ENCODE results near the gene HOXA6.

The HOXA6 gene

DNA sequence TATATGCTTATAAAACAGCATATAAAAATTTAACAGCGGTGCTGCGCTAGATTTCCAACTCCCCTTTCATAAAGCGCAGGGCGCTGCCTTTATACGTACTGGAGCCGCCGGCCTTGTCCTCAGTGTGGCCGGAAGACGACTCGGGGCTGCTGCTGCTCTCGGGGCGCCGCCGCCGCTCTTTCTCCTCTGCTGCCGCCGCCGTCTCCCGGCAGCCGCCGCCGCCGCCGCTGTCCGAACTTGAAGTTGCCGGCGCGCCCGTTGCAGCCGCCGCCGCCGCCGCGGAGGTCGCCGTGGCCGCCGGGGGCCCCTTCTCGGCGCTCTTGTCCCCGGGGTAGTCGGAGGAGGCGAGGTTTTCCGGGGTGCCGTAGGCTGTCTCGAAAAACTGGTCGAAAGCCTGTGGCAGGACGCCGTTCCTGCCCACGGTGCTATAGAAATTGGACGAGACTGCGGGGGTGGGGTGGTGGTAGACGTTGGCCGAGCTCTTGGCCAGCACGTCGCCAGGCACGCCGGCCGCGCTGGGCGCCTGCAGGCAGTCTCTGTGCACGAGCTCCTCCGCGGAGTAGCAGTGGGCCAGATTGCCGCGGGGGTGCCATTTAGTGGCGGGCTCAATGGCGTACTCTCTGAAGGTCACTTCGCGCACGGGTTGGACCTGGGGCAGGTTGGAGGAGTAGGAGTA lies 36.9 kb upstream of the HOXA6 start:
- Histone ChIP-seq H3K9ac (ENCODE audit: low read length in 5 of 5) (peak overlapping the region in 3 of 5 donors; percentile 63 to 76 (median 69)), H3K4me3 (ENCODE audit: low read depth in 1 of 5, low read length in 5 of 5) (peak overlapping the region; percentile 58 to 74 (median 70)), H3K9me3 (ENCODE audit: control insufficient read depth in 5 of 5, low read length in 5 of 5) (no peaks in the 10 kb centered on the region), H3K36me3 (ENCODE audit: control insufficient read depth in 5 of 5, insufficient read depth in 5 of 5, low read length in 5 of 5) (no peaks in the 10 kb centered on the region), H3K27ac (ENCODE audit: low read depth, low read length) (peak overlapping the region; percentile 44), H3K4me1 (ENCODE audit: control insufficient read depth in 5 of 5, insufficient read depth in 5 of 5, low read length in 5 of 5) (peaks cover 2 to 79% (median 61%) of the 10 kb centered on the region in 5 donors), H3K27me3 (ENCODE audit: control insufficient read depth in 5 of 5, insufficient read depth in 4 of 5, low read length in 5 of 5) (peaks cover 3 to 67% (median 61%) of the 10 kb centered on the region in 5 donors)

DNA sequence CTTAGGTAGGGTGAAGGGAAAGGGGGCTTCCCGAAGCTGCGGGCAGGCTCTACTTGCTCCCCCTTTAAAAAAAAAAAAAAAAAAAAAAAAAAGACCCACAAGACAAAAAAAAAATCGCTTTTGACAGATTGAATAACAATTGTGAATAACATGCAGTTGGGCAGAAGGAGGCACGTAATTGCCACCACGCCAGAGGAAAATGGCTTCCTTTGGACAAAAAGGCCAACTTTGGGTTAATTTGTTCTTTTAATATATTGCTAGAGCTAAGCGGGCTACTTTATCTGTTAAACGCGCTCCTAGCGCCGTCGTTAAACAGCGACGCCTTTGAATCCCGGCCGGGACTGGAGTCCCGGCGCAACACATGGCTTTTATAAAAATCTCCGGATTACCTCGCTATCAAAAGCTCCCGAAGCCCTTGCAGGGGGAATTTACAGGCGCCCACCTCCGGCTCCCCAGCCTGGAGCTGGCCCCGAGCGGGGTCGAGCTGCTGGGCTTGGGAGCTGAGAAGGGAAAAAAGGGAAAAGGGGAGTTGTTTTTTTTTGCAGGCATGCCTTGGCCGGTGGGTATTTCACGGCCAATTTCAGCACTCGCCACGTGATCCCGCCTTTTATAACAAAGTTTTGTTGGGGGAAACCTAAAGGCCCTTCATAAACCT lies 36.2 kb upstream of the HOXA6 start:
- Histone ChIP-seq H3K36me3 (ENCODE audit: control insufficient read depth in 5 of 5, insufficient read depth in 5 of 5, low read length in 5 of 5) (no peaks in the 10 kb centered on the region), H3K4me1 (ENCODE audit: control insufficient read depth in 5 of 5, insufficient read depth in 5 of 5, low read length in 5 of 5) (peaks cover 2 to 79% (median 59%) of the 10 kb centered on the region in 5 donors), H3K9me3 (ENCODE audit: control insufficient read depth in 5 of 5, low read length in 5 of 5) (no peaks in the 10 kb centered on the region), H3K4me3 (ENCODE audit: low read depth in 1 of 5, low read length in 5 of 5) (peak overlapping the region; percentile 58 to 74 (median 70)), H3K27me3 (ENCODE audit: control insufficient read depth in 5 of 5, insufficient read depth in 4 of 5, low read length in 5 of 5) (peaks cover 3 to 60% (median 54%) of the 10 kb centered on the region in 5 donors), H3K27ac (ENCODE audit: low read depth, low read length) (peak overlapping the region; percentile 44), H3K9ac (ENCODE audit: low read length in 5 of 5) (peak overlapping the region in 3 of 5 donors; percentile 63 to 76 (median 69))

DNA sequence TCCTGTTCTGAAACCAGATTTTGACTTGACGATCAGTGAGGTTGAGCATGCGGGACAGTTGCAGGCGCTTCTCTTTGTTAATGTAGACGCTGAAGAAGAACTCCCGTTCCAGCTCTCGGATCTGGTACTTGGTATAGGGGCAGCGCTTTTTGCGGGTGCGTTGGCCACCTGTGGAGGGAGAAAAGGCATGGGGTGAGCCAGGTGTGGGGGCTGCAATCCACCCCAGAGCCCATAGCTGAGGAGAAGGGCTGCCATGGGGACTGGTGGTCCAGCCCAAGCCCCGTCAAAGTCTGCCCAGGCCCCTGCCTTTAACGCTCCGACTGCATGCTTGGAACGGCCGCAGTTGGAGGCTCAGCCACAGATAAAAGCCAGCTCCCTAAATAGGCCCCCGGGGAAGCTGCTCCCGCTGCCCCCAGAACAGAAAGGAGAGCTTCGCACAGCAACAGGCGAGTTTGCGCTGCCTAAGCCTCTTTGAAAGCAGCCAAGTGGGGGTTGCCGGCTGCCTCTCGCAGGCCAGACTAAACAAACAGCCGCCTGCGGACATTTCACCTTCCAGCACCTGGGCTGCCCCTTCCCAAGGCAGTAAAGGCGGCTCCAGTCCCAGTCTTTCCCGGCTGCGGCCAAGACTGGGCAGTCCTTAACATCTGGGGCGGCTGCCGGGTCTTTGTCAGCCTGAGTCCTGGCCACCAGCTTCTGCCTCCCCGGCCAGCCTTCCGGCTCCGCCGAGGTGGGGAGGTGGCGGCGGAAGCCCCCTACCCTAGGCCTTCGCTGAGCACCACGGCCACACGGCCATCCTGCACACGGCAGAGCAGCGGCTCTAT lies 35.5 kb upstream of the HOXA6 start:
- Histone ChIP-seq H3K27ac (ENCODE audit: low read depth, low read length) (peak overlapping the region; percentile 10), H3K4me1 (ENCODE audit: control insufficient read depth in 5 of 5, insufficient read depth in 5 of 5, low read length in 5 of 5) (peaks cover 2 to 72% (median 59%) of the 10 kb centered on the region in 5 donors), H3K27me3 (ENCODE audit: control insufficient read depth in 5 of 5, insufficient read depth in 4 of 5, low read length in 5 of 5) (peaks cover 3 to 55% (median 47%) of the 10 kb centered on the region in 5 donors), H3K36me3 (ENCODE audit: control insufficient read depth in 5 of 5, insufficient read depth in 5 of 5, low read length in 5 of 5) (no peaks in the 10 kb centered on the region), H3K9me3 (ENCODE audit: control insufficient read depth in 5 of 5, low read length in 5 of 5) (no peaks in the 10 kb centered on the region), H3K4me3 (ENCODE audit: low read depth in 1 of 5, low read length in 5 of 5) (peak overlapping the region; percentile 48 to 74 (median 70)), H3K9ac (ENCODE audit: low read length in 5 of 5) (peak overlapping the region in 3 of 5 donors; percentile 39 to 69 (median 63))

DNA sequence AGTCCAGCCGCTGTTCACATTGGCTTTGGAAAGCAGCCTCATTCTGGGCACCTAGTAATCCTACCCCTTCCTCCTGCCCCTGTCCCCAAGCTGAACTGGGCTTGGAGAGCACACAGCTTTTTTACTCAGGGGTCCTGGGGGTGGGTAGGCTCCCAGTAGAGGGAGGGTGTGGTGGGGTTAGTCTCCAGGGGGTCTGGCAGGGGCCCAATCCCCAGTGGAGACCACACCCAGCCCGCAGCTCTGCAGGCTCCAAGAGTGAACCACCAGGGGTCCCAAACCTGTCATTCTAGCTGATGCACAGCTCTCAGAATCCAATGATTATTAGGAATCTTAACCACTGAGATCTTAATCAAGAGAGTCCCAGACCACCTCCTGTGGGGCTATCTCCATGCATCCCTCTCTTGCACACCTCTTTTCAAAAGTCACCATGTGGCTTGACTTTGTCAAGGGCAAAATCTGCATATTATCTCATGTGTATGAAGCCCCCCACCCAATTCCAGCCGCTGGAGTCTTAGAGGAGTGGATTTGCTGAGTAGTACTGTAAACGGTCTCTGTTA lies 34.8 kb upstream of the HOXA6 start:
- H3K4me3 ChIP-seq (ENCODE audit: low read depth in 1 of 5, low read length in 5 of 5) = no peak overlapping the region
- H3K9ac ChIP-seq (ENCODE audit: low read length in 5 of 5) = no peak overlapping the region
- peaks cover 3 to 48% (median 40%) of the 10 kb centered on the region in 5 donors for H3K27me3 ChIP-seq (ENCODE audit: control insufficient read depth in 5 of 5, insufficient read depth in 4 of 5, low read length in 5 of 5)
- H3K9me3 ChIP-seq (ENCODE audit: control insufficient read depth in 5 of 5, low read length in 5 of 5) = no peaks in the 10 kb centered on the region
- H3K27ac ChIP-seq (ENCODE audit: low read depth, low read length) = peak overlapping the region; percentile 10
- H3K36me3 ChIP-seq (ENCODE audit: control insufficient read depth in 5 of 5, insufficient read depth in 5 of 5, low read length in 5 of 5) = no peaks in the 10 kb centered on the region
- peaks cover 2 to 75% (median 66%) of the 10 kb centered on the region in 5 donors for H3K4me1 ChIP-seq (ENCODE audit: control insufficient read depth in 5 of 5, insufficient read depth in 5 of 5, low read length in 5 of 5)

DNA sequence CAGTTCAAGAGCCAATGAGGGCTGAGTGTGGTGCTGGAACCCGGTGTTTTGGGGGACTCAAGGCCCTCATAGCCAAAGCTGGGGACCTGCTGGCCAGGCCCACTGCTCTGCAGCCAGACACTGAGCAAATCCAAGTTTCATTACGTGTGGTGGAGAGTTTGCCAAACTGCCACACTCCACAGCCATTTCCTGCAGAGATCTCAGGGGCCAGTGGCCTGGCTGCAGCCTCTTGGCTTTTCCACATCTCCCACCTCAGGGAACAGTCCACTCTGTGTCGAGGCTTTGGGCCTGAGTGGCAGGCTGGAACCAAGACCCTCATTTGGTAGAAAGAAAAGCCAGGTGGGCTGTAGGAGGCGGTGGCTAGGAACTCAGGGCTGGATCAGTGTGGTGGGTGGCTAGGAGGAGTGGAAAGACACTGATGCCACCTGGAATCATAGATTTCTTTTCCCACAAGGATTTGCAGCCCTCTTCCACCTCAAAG lies 34.3 kb upstream of the HOXA6 start:
- H3K9ac ChIP-seq (ENCODE audit: low read length in 5 of 5) = no peak overlapping the region
- no peak overlapping the region for H3K4me3 ChIP-seq (ENCODE audit: low read depth in 1 of 5, low read length in 5 of 5)
- H3K27me3 ChIP-seq (ENCODE audit: control insufficient read depth in 5 of 5, insufficient read depth in 4 of 5, low read length in 5 of 5) = peaks cover 0 to 48% (median 35%) of the 10 kb centered on the region in 5 donors
- no peak overlapping the region for H3K27ac ChIP-seq (ENCODE audit: low read depth, low read length)
- H3K4me1 ChIP-seq (ENCODE audit: control insufficient read depth in 5 of 5, insufficient read depth in 5 of 5, low read length in 5 of 5) = peaks cover 2 to 80% (median 71%) of the 10 kb centered on the region in 5 donors
- no peaks in the 10 kb centered on the region for H3K36me3 ChIP-seq (ENCODE audit: control insufficient read depth in 5 of 5, insufficient read depth in 5 of 5, low read length in 5 of 5)
- no peaks in the 10 kb centered on the region for H3K9me3 ChIP-seq (ENCODE audit: control insufficient read depth in 5 of 5, low read length in 5 of 5)

DNA sequence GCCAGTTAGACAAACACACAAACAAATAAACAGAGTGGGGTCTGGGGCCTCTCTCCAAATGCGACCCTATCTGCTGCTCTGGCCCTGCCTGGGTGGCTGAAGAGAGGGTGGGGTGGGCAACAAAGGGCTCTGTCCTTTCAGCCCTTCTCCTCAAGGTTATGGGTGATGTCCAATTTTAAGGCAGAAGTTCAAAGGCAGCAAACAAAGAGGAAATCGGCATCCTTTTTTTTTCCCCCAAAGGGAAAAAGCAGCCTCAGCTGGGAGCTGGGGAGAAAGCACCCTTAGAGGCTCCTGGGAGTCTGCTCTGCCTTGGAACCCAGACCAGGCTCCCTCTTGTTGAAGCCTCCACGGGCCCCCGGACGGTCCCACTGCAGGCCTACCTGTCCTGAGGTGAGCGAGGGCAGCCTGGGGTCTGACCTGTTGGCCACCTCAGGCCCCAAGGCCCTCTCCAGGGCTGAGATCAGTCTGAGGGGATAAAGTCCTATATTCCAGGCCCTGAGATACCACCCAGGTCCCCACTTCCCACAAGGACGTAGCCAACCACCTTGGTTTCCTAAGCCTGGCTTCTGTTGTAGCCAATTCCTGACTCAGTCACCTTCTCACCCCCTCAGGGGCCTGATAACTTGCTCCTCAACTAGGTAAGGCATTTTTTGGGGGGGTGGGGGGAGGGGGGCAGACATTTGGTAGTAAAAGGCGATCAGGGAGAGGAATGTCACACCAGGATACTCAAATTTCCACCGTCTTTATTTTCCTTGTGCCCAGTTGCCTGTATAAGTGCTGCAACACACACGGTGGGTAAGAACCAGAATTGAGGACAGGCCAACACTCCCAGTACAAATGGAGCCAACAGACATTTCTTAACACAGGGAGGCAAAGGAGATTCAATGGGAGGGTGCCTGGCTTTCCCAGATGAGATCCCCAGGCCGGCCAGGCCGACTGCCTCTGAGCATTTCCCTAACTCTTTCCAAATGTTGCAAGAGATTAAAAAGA lies 33.2 kb upstream of the HOXA6 start:
- Histone ChIP-seq H3K27me3 (ENCODE audit: control insufficient read depth in 5 of 5, insufficient read depth in 4 of 5, low read length in 5 of 5) (peaks cover 0 to 38% (median 28%) of the 10 kb centered on the region in 5 donors), H3K27ac (ENCODE audit: low read depth, low read length) (peak overlapping the region; percentile 98), H3K36me3 (ENCODE audit: control insufficient read depth in 5 of 5, insufficient read depth in 5 of 5, low read length in 5 of 5) (no peaks in the 10 kb centered on the region), H3K9ac (ENCODE audit: low read length in 5 of 5) (peak overlapping the region in 1 of 5 donors; percentile 56), H3K9me3 (ENCODE audit: control insufficient read depth in 5 of 5, low read length in 5 of 5) (no peaks in the 10 kb centered on the region), H3K4me1 (ENCODE audit: control insufficient read depth in 5 of 5, insufficient read depth in 5 of 5, low read length in 5 of 5) (peaks cover 2 to 86% (median 81%) of the 10 kb centered on the region in 5 donors), H3K4me3 (ENCODE audit: low read depth in 1 of 5, low read length in 5 of 5) (no peak overlapping the region)

DNA sequence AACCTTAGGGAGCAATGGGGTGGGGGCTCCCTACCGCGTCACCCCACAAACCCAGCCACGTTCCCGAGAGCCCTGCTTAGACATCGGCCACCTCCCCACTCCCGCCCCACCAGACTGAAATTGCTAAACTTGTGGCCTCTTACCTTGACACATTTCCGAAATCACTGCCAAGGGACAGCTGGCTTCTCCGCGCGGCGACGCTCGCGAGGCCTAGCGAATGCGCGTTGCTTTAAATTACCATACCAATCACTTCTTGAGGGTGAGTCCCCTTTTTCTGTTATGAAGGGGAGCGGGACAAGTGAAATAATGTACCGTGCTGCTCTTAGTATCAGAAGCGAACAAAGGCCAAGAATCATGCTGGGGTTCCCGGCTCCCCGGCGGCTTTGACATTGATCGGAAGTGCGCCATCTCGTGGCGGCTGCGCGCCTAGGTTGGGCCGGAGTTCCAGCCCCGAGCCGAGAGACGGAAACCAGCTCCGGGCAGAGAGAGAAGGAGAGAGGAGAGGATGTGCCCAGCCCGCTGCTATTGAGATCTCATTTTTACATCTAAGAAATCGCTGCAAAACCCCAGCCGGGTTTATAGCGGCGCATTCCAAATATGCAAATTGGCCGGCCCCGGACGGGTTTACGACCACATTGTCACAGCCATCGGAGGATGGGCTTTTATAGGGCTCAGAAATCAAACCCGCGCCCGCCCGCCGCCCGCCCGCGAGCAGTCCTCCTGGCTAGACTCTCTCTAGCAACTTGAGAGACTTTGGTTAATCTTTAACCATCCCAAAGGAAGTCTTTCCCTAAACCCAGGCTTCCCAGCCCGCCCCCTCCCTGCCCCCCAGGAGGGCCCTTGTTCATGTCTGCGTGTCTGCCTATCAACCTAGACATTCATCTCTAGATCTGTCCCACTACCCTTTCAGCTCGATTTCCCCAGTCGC lies 32.2 kb upstream of the HOXA6 start:
- Histone ChIP-seq H3K4me1 (ENCODE audit: control insufficient read depth in 5 of 5, insufficient read depth in 5 of 5, low read length in 5 of 5) (peaks cover 2 to 86% (median 82%) of the 10 kb centered on the region in 5 donors), H3K4me3 (ENCODE audit: low read depth in 1 of 5, low read length in 5 of 5) (peak overlapping the region; percentile 19 to 63 (median 60)), H3K9ac (ENCODE audit: low read length in 5 of 5) (peak overlapping the region; percentile 23 to 73 (median 45)), H3K27me3 (ENCODE audit: control insufficient read depth in 5 of 5, insufficient read depth in 4 of 5, low read length in 5 of 5) (peaks cover 0 to 38% (median 24%) of the 10 kb centered on the region in 5 donors), H3K9me3 (ENCODE audit: control insufficient read depth in 5 of 5, low read length in 5 of 5) (no peaks in the 10 kb centered on the region), H3K27ac (ENCODE audit: low read depth, low read length) (peak overlapping the region; percentile 98), H3K36me3 (ENCODE audit: control insufficient read depth in 5 of 5, insufficient read depth in 5 of 5, low read length in 5 of 5) (no peaks in the 10 kb centered on the region)

DNA sequence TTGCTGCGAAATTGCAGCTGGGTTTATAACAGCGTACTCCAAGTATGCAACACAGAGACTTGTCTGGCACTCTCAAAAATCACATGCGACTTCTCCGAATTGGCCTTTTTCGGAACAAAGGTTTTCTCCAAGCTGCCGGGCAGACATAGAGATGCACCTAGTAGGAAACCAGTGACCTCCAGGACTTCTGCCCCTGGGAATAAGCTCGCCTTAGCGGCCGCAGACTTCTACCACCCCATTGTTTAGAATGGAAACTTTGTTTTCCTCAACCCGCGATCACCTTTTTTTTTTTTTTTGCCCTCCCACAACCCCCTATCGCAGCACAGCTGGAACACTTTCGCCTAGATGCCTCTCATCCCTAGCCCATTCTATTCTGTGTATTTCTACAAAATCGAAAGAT lies 31.5 kb upstream of the HOXA6 start:
- Histone ChIP-seq H3K9ac (ENCODE audit: low read length in 5 of 5) (peak overlapping the region in 3 of 5 donors; percentile 23 to 73 (median 36)), H3K9me3 (ENCODE audit: control insufficient read depth in 5 of 5, low read length in 5 of 5) (no peaks in the 10 kb centered on the region), H3K4me1 (ENCODE audit: control insufficient read depth in 5 of 5, insufficient read depth in 5 of 5, low read length in 5 of 5) (peaks cover 2 to 87% (median 83%) of the 10 kb centered on the region in 5 donors), H3K36me3 (ENCODE audit: control insufficient read depth in 5 of 5, insufficient read depth in 5 of 5, low read length in 5 of 5) (no peaks in the 10 kb centered on the region), H3K4me3 (ENCODE audit: low read depth in 1 of 5, low read length in 5 of 5) (peak overlapping the region; percentile 19 to 63 (median 55)), H3K27ac (ENCODE audit: low read depth, low read length) (peak overlapping the region; percentile 98), H3K27me3 (ENCODE audit: control insufficient read depth in 5 of 5, insufficient read depth in 4 of 5, low read length in 5 of 5) (peaks cover 0 to 36% (median 25%) of the 10 kb centered on the region in 5 donors)
